GM23338 (cell line): ENCODE measurements around the gene APPL2. TPM values are rescaled to one million over a fixed set of nuclear protein-coding genes. Genes with fewer than 3 reads are reported as not detected.

Experiments
- ATAC-seq: fragments of 200-7000 bp; cut with Tn5 transposase; 3 replicates; pipeline ENCODE4 v1.9.1; 2020
- DNase-seq: peaks from one replicate; pipeline ENCODE4 v3.0.0-alpha.2; 2015; ENCODE audit warnings: low spot score
- H2AFZ ChIP-seq: fragments of 200-600 bp; sonication (generic); 2 replicates; pipeline ENCODE4 v1.8.0; 2016; ENCODE audit warnings: antibody characterized with exemption, mild to moderate bottlenecking, moderate library complexity
- H3F3A ChIP-seq: fragments of 200-600 bp; sonication (generic); replicated peaks from 2 replicates; pipeline ENCODE4 v1.8.0; 2017; ENCODE audit warnings: antibody characterized with exemption, mixed run types, low read depth
- H3K27ac ChIP-seq: fragments of 200-600 bp; sonication (generic); 2 replicates; pipeline ENCODE4 v1.6.1; 2016; ENCODE audit warnings: low read depth
- H3K27me3 ChIP-seq: fragments of 200-600 bp; sonication (generic); 2 replicates; pipeline ENCODE4 v1.8.0; 2016; ENCODE audit warnings: mild to moderate bottlenecking, mixed run types, moderate library complexity; ENCODE audit not compliant: insufficient read depth
- H3K36me3 ChIP-seq: fragments of 200-600 bp; sonication (generic); 2 replicates; pipeline ENCODE4 v1.8.0; 2016; ENCODE audit warnings: mild to moderate bottlenecking; ENCODE audit not compliant: insufficient read depth
- H3K4me1 ChIP-seq: fragments of 200-600 bp; sonication (generic); 2 replicates; pipeline ENCODE4 v1.8.0; 2016; ENCODE audit warnings: mild to moderate bottlenecking, moderate library complexity; ENCODE audit not compliant: insufficient read depth
- H3K4me2 ChIP-seq: fragments of 200-600 bp; sonication (generic); 2 replicates; pipeline ENCODE4 v1.7.1; 2017; ENCODE audit warnings: mixed run types
- H3K4me3 ChIP-seq: fragments of 200-600 bp; sonication (generic); 2 replicates; pipeline ENCODE4 v1.6.1; 2016; ENCODE audit warnings: mixed run types
- H3K79me2 ChIP-seq: fragments of 200-600 bp; sonication (generic); replicated peaks from 2 replicates; pipeline ENCODE4 v1.8.0; 2017; ENCODE audit warnings: mild to moderate bottlenecking; ENCODE audit not compliant: insufficient read depth
- H3K9me2 ChIP-seq: fragments of 200-600 bp; sonication (generic); 2 replicates; pipeline ENCODE4 v1.8.0; 2017; ENCODE audit not compliant: insufficient read depth
- H4K20me1 ChIP-seq: fragments of 200-600 bp; sonication (generic); replicated peaks from 2 replicates; pipeline ENCODE4 v1.8.0; 2017; ENCODE audit warnings: mild to moderate bottlenecking; ENCODE audit not compliant: insufficient read depth
- H3K27ac Mint-ChIP-seq: 2 replicates; pipeline ENCODE4 v1.8.0; 2020; ENCODE audit warnings: inconsistent platforms, mild to moderate bottlenecking, moderate library complexity, mixed read lengths
- H3K27me3 Mint-ChIP-seq: 3 replicates; pipeline ENCODE4 v1.8.0; 2022; ENCODE audit warnings: low read depth, mild to moderate bottlenecking, moderate library complexity, mixed read lengths, inconsistent platforms; ENCODE audit not compliant: insufficient read depth, poor library complexity
- H3K36me3 Mint-ChIP-seq: 3 replicates; pipeline ENCODE4 v1.8.0; 2021; ENCODE audit warnings: low read depth, mild to moderate bottlenecking, inconsistent platforms, moderate library complexity, mixed read lengths
- H3K4me1 Mint-ChIP-seq: 3 replicates; pipeline ENCODE4 v1.8.0; 2020; ENCODE audit warnings: mild to moderate bottlenecking, inconsistent platforms, mixed read lengths
- H3K4me3 Mint-ChIP-seq: 3 replicates; pipeline ENCODE4 v1.8.0; 2021; ENCODE audit warnings: moderate library complexity, mild to moderate bottlenecking, inconsistent platforms, mixed read lengths
- H3K9me3 Mint-ChIP-seq: 3 replicates; pipeline ENCODE4 v1.8.0; 2020; ENCODE audit warnings: moderate library complexity, mild to moderate bottlenecking, inconsistent platforms, mixed read lengths
- EZH2 ChIP-seq: fragments of 200-600 bp; sonication (generic); IDR thresholded peaks from one replicate; pipeline ENCODE4 v1.8.0; 2017; ENCODE audit warnings: antibody characterized with exemption, mild to moderate bottlenecking, low read depth; ENCODE audit not compliant: unreplicated experiment
- EZH2phosphoT487 ChIP-seq: fragments of 200-600 bp; sonication (generic); IDR thresholded peaks from one replicate; pipeline ENCODE4 v1.8.1; 2018; ENCODE audit warnings: antibody characterized with exemption; ENCODE audit not compliant: unreplicated experiment
- JUNB ChIP-seq: IDR thresholded peaks from one replicate; pipeline ENCODE4 v1.6.1; 2016; ENCODE audit warnings: antibody characterized with exemption; ENCODE audit not compliant: unreplicated experiment
- NANOG ChIP-seq: IDR thresholded peaks from 2 replicates; pipeline ENCODE4 v1.6.1; 2016; ENCODE audit warnings: antibody characterized with exemption, borderline replicate concordance
- POLR2AphosphoS5 ChIP-seq: IDR thresholded peaks from 2 replicates; pipeline ENCODE4 v1.6.1; 2016; ENCODE audit warnings: antibody characterized with exemption, low read depth
- STAT1 ChIP-seq: IDR thresholded peaks from one replicate; pipeline ENCODE4 v1.6.1; 2016; ENCODE audit warnings: antibody characterized with exemption; ENCODE audit not compliant: unreplicated experiment
- ZNF114 ChIP-seq: fragments of 250-450 bp; sonication (Bioruptor Pico); IDR thresholded peaks from 2 replicates; pipeline ENCODE4 v1.5.0; 2020; ENCODE audit warnings: mild to moderate bottlenecking, moderate library complexity
- polyA plus RNA-seq: library from polyadenylated mRNA; unstranded; fragments of >200 nt; fragmentation: Nextera tagmentation; extraction: Ambion mirVana; gene quantifications from 2 replicates; pipeline ENCODE4 v1.2.1, GENCODE V29; 2016
- total RNA-seq: library from RNA; depleted of rRNA; stranded (reverse); fragments of >200 nt; shearing (Covaris generic); gene quantifications from 2 replicates; pipeline ENCODE4 v1.2.3, GENCODE V29; 2014
- TF ChIP-seq, protein P1 (sequence below): fragments of 250-450 bp; sonication (Bioruptor Pico); IDR thresholded peaks from 2 replicates; pipeline ENCODE4 v1.5.0; 2020; ENCODE audit warnings: mild to moderate bottlenecking, moderate library complexity
- TF ChIP-seq, protein P2 (sequence below), 2 experiments: fragments of 200-600 bp in 1 of 2; sonication (generic) in 1 of 2; conservative IDR thresholded peaks; 2 replicates each; pipeline versions ENCODE4 v1.5.1 to v1.6.1; 2016 to 2017; ENCODE audit warnings: antibody characterized with exemption in 2 of 2, low read depth in 2 of 2, mild to moderate bottlenecking in 2 of 2, moderate library complexity in 1 of 2

Gene APPL2
- total and polyA plus RNA-seq, 2 experiments from 2014 or later = 9.3 to 17.4 TPM

DNA sequence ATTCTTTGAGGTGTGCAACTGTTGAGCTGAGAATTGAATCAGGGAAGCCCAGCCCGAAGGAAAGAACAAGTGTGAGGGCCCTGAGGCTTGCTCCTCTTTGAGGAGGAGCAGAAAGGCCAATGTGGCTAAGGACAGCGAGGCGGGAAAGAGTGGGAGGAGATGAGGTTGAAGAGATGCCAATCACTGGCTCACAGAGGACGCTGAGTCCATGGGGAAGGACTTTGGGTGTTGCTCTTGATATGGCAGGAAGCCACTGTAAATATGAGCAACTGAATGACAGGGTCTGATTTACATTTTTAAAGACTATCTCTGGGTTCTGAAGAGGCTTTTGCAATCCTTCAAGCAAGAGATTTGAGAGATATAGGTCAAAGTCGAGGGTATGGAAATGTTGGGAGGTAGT is 3.3 kb upstream of the APPL2 start (continued):
- TF ChIP-seq, protein P1, sequence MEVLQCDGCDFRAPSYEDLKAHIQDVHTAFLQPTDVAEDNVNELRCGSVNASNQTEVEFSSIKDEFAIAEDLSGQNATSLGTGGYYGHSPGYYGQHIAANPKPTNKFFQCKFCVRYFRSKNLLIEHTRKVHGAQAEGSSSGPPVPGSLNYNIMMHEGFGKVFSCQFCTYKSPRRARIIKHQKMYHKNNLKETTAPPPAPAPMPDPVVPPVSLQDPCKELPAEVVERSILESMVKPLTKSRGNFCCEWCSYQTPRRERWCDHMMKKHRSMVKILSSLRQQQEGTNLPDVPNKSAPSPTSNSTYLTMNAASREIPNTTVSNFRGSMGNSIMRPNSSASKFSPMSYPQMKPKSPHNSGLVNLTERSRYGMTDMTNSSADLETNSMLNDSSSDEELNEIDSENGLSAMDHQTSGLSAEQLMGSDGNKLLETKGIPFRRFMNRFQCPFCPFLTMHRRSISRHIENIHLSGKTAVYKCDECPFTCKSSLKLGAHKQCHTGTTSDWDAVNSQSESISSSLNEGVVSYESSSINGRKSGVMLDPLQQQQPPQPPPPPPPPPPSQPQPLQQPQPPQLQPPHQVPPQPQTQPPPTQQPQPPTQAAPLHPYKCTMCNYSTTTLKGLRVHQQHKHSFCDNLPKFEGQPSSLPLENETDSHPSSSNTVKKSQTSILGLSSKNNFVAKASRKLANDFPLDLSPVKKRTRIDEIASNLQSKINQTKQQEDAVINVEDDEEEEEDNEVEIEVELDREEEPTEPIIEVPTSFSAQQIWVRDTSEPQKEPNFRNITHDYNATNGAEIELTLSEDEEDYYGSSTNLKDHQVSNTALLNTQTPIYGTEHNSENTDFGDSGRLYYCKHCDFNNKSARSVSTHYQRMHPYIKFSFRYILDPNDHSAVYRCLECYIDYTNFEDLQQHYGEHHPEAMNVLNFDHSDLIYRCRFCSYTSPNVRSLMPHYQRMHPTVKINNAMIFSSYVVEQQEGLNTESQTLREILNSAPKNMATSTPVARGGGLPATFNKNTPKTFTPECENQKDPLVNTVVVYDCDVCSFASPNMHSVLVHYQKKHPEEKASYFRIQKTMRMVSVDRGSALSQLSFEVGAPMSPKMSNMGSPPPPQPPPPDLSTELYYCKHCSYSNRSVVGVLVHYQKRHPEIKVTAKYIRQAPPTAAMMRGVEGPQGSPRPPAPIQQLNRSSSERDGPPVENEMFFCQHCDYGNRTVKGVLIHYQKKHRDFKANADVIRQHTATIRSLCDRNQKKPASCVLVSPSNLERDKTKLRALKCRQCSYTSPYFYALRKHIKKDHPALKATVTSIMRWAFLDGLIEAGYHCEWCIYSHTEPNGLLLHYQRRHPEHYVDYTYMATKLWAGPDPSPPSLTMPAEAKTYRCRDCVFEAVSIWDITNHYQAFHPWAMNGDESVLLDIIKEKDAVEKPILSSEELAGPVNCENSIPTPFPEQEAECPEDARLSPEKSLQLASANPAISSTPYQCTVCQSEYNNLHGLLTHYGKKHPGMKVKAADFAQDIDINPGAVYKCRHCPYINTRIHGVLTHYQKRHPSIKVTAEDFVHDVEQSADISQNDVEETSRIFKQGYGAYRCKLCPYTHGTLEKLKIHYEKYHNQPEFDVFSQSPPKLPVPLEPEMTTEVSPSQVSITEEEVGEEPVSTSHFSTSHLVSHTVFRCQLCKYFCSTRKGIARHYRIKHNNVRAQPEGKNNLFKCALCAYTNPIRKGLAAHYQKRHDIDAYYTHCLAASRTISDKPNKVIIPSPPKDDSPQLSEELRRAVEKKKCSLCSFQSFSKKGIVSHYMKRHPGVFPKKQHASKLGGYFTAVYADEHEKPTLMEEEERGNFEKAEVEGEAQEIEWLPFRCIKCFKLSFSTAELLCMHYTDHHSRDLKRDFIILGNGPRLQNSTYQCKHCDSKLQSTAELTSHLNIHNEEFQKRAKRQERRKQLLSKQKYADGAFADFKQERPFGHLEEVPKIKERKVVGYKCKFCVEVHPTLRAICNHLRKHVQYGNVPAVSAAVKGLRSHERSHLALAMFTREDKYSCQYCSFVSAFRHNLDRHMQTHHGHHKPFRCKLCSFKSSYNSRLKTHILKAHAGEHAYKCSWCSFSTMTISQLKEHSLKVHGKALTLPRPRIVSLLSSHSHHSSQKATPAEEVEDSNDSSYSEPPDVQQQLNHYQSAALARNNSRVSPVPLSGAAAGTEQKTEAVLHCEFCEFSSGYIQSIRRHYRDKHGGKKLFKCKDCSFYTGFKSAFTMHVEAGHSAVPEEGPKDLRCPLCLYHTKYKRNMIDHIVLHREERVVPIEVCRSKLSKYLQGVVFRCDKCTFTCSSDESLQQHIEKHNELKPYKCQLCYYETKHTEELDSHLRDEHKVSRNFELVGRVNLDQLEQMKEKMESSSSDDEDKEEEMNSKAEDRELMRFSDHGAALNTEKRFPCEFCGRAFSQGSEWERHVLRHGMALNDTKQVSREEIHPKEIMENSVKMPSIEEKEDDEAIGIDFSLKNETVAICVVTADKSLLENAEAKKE (CRISPR knock-in tag) = no peak

GRCh38 chr12:105237666-105238065 is 1.7 kb upstream of the APPL2 start:
- Histone ChIP-seq H3K79me2 (peaks cover 28% of the 10 kb centered on the region), H3K36me3 (no peaks in the 10 kb centered on the region), H2AFZ (0 out of 2 replicates have a peak overlapping the region, but pooled peaks have one; percentile 12), H3F3A (no peaks in the 10 kb centered on the region), H3K4me1 (peaks cover 9% of the 10 kb centered on the region), H3K9me2 (no peaks in the 10 kb centered on the region), H3K27me3 (no peaks in the 10 kb centered on the region), H3K27ac (no peak overlapping the region), H4K20me1 (no peaks in the 10 kb centered on the region), H3K4me2 (no peak overlapping the region), H3K4me3 (no peak overlapping the region)
- Mint-ChIP-seq H3K36me3 (no peaks in the 10 kb centered on the region), H3K4me3 (no peak overlapping the region), H3K9me3 (no peaks in the 10 kb centered on the region), H3K27me3 (no peaks in the 10 kb centered on the region), H3K4me1 (peaks cover 9% of the 10 kb centered on the region), H3K27ac (no peak overlapping the region)
- ATAC-seq (no peak), DNase-seq (no peak)
- TF ChIP-seq EZH2phosphoT487 (no peak), NANOG (no peak), ZNF114 (CRISPR knock-in tag) (no peak), STAT1 (no peak), POLR2AphosphoS5 (no peak), EZH2 (no peak), JUNB (no peak)
- TF ChIP-seq, protein P2, sequence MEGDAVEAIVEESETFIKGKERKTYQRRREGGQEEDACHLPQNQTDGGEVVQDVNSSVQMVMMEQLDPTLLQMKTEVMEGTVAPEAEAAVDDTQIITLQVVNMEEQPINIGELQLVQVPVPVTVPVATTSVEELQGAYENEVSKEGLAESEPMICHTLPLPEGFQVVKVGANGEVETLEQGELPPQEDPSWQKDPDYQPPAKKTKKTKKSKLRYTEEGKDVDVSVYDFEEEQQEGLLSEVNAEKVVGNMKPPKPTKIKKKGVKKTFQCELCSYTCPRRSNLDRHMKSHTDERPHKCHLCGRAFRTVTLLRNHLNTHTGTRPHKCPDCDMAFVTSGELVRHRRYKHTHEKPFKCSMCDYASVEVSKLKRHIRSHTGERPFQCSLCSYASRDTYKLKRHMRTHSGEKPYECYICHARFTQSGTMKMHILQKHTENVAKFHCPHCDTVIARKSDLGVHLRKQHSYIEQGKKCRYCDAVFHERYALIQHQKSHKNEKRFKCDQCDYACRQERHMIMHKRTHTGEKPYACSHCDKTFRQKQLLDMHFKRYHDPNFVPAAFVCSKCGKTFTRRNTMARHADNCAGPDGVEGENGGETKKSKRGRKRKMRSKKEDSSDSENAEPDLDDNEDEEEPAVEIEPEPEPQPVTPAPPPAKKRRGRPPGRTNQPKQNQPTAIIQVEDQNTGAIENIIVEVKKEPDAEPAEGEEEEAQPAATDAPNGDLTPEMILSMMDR (conservative IDR thresholded peaks at IDR 0.05; ENCODE audit: low read depth in 2 of 2) = no peak
- TF ChIP-seq, protein P1 (CRISPR knock-in tag) = no peak
